CD4-positive, alpha-beta T cell (primary cell): Measurements from ENCODE around the gene BTBD3. TPM values are rescaled to one million over a fixed set of nuclear protein-coding genes. Genes with fewer than 3 reads are reported as not detected.

Source experiments
- ATAC-seq: fragments of 200-7000 bp; cut with Tn5 transposase; one replicate; pipeline ENCODE4 v1.10.0; 2022; ENCODE audit warnings: mild to moderate bottlenecking; ENCODE audit not compliant: poor library complexity
- CTCF ChIA-PET: fragments of 350-600 bp; sonication (Branson Sonifier 250); formaldehyde crosslinking; loops from one replicate; lab custom pipeline; 2021; ENCODE audit warnings: antibody characterized with exemption, inconsistent platforms; lab: Charles Lee
- POLR2A ChIA-PET: fragments of 350-600 bp; sonication (Branson Sonifier 250); formaldehyde crosslinking; loops from one replicate; lab custom pipeline; 2021; ENCODE audit warnings: antibody characterized with exemption, inconsistent platforms; lab: Charles Lee
- DNase-seq, 14 experiments: peaks; one replicate each; pipeline ENCODE4 v3.0.0-alpha.2; 2013 to 2020; ENCODE audit warnings: mixed read lengths in 2 of 14
- H3K27ac ChIP-seq, 2 donors: one replicate each; pipeline versions ENCODE4 v1.5.1 to v1.7.0; 2013; ENCODE audit warnings: low read length in 2 of 2, low read depth in 1 of 2, mild to moderate bottlenecking in 1 of 2
- H3K27me3 ChIP-seq, 2 experiments: 1 replicate in 1 of 2; 2 replicates in 1 of 2; pipeline versions ENCODE4 v1.6.1 to v1.7.0; 2013; ENCODE audit warnings: low read length in 2 of 2, control low read depth in 1 of 2, mild to moderate bottlenecking in 1 of 2, moderate library complexity in 1 of 2; ENCODE audit not compliant: insufficient read depth in 2 of 2, control insufficient read depth in 1 of 2
- H3K36me3 ChIP-seq: one replicate; pipeline ENCODE4 v1.6.1; 2013; ENCODE audit warnings: low read length, control low read depth; ENCODE audit not compliant: insufficient read depth
- H3K4me1 ChIP-seq: one replicate; pipeline ENCODE4 v1.6.1; 2013; ENCODE audit warnings: low read length, control low read depth; ENCODE audit not compliant: insufficient read depth
- H3K4me3 ChIP-seq: one replicate; pipeline ENCODE4 v1.5.1; 2013; ENCODE audit warnings: mild to moderate bottlenecking, low read length, moderate library complexity
- H3K9me3 ChIP-seq, 2 experiments: 1 replicate in 1 of 2; 2 replicates in 1 of 2; pipeline versions ENCODE4 v1.6.1 to v1.7.0; 2013; ENCODE audit warnings: low read length in 2 of 2, mild to moderate bottlenecking in 2 of 2, control low read depth in 1 of 2, moderate library complexity in 1 of 2; ENCODE audit not compliant: control insufficient read depth in 1 of 2, insufficient read depth in 1 of 2
- H3K27ac Mint-ChIP-seq: one replicate; pipeline ENCODE4 v1.8.0; 2020; ENCODE audit warnings: mixed read lengths
- H3K27me3 Mint-ChIP-seq: one replicate; pipeline ENCODE4 v1.8.0; 2021; ENCODE audit warnings: mixed read lengths
- H3K36me3 Mint-ChIP-seq: one replicate; pipeline ENCODE4 v1.8.0; 2021; ENCODE audit warnings: low read depth, mixed read lengths
- H3K4me1 Mint-ChIP-seq: one replicate; pipeline ENCODE4 v1.8.0; 2021; ENCODE audit warnings: low read depth, mixed read lengths
- H3K4me3 Mint-ChIP-seq: one replicate; pipeline ENCODE4 v1.8.0; 2020; ENCODE audit warnings: mild to moderate bottlenecking, mixed read lengths
- H3K9me3 Mint-ChIP-seq: one replicate; pipeline ENCODE4 v1.8.0; 2020; ENCODE audit warnings: mixed read lengths
- intact Hi-C, 2 experiments: fragments of 100-400 bp; cut with DNase I in 1 of 2; cut with micrococcal nuclease in 1 of 2; formaldehyde crosslinking; loops; one replicate each; pipeline versions ENCODE4 v1.15.1 to v1.9.0; 2023 to 2025; cut with DNase I, micrococcal nuclease
- total RNA-seq, 174 experiments: library from RNA in 2 of 174; stranded (reverse) in 2 of 174; gene quantifications; one replicate each; pipeline ENCODE4 v1.2.3 and lab custom pipeline; 2021 to 2026
- TF ChIP-seq, protein P1 (sequence below): fragments of 200-600 bp; IDR thresholded peaks from one replicate; pipeline ENCODE4 v1.8.0; 2022; ENCODE audit warnings: antibody characterized with exemption, mild to moderate bottlenecking

BTBD3 gene
- total RNA-seq, 2 experiments from 2014 or later = 1.0 to 3.9 TPM

DNA sequence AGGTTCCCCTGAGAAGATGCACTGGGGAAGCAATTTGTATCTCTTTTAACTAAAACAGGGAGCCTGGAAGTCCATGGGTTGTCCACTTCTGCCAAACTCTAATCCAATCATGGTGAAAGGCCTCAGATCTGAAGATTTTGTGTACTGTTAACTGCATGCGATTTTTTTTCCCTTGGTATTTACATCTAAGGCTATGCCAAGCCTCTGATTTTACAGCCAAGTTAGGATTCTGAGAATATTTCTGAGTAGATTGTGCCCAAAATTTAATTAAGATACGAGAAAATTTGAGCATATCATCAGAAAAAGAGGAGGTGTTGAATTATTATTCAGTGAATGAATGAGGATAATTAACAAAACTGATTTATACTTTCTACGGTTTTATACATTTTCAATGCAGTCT lies 34.0 kb downstream of the BTBD3 start:
- Mint-ChIP-seq H3K27ac (no peak overlapping the region), H3K4me3 (no peak overlapping the region), H3K4me1 (no peaks in the 10 kb centered on the region), H3K9me3 (peaks cover 2% of the 10 kb centered on the region), H3K36me3 (no peaks in the 10 kb centered on the region), H3K27me3 (no peaks in the 10 kb centered on the region)
- Histone ChIP-seq H3K27me3 (no peaks in the 10 kb centered on the region), H3K36me3 (no peaks in the 10 kb centered on the region), H3K9me3 (peaks cover 9 to 10% of the 10 kb centered on the region in 2 experiments), H3K4me3 (no peak overlapping the region), H3K27ac (no peak overlapping the region), H3K4me1 (no peaks in the 10 kb centered on the region)
- ChIA-PET CTCF (no interaction called here), POLR2A (no interaction called here)
- intact Hi-C loops = no loop called here
- ATAC-seq (no peak), DNase-seq (no peak)
- TF ChIP-seq, protein P1, sequence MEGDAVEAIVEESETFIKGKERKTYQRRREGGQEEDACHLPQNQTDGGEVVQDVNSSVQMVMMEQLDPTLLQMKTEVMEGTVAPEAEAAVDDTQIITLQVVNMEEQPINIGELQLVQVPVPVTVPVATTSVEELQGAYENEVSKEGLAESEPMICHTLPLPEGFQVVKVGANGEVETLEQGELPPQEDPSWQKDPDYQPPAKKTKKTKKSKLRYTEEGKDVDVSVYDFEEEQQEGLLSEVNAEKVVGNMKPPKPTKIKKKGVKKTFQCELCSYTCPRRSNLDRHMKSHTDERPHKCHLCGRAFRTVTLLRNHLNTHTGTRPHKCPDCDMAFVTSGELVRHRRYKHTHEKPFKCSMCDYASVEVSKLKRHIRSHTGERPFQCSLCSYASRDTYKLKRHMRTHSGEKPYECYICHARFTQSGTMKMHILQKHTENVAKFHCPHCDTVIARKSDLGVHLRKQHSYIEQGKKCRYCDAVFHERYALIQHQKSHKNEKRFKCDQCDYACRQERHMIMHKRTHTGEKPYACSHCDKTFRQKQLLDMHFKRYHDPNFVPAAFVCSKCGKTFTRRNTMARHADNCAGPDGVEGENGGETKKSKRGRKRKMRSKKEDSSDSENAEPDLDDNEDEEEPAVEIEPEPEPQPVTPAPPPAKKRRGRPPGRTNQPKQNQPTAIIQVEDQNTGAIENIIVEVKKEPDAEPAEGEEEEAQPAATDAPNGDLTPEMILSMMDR = no peak

DNA sequence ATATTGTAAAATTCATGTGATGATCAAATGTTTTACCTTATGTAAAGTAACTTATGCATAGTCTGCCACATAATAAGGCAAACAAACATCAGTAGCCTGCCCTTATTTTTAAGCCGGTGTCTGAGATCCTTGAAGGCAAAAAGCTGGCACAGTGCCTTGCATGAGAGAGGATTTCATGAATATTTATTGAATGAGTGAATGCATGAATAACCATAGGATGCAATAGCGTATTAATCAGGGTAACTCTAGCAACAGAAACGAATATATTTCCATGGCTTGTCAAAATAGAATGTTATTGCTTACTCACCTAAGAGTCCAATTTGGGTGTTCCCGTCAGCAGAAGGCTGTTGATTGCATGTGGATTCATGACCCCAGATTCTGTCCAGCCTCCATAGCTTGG lies 34.9 kb downstream of the BTBD3 start:
- Histone ChIP-seq H3K9me3 (peaks cover 9 to 11% of the 10 kb centered on the region in 2 experiments), H3K4me3 (no peak overlapping the region), H3K27ac (no peak overlapping the region), H3K27me3 (no peaks in the 10 kb centered on the region), H3K4me1 (no peaks in the 10 kb centered on the region), H3K36me3 (no peaks in the 10 kb centered on the region)
- Mint-ChIP-seq H3K27me3 (no peaks in the 10 kb centered on the region), H3K4me1 (no peaks in the 10 kb centered on the region), H3K9me3 (peaks cover 2% of the 10 kb centered on the region), H3K4me3 (no peak overlapping the region), H3K36me3 (no peaks in the 10 kb centered on the region), H3K27ac (no peak overlapping the region)
- POLR2A ChIA-PET = no interaction called here
- CTCF ChIA-PET = no interaction called here
- intact Hi-C loops = no loop called here
- ATAC-seq = no peak
- TF ChIP-seq, protein P1 = no peak
- no peak for DNase-seq

DNA sequence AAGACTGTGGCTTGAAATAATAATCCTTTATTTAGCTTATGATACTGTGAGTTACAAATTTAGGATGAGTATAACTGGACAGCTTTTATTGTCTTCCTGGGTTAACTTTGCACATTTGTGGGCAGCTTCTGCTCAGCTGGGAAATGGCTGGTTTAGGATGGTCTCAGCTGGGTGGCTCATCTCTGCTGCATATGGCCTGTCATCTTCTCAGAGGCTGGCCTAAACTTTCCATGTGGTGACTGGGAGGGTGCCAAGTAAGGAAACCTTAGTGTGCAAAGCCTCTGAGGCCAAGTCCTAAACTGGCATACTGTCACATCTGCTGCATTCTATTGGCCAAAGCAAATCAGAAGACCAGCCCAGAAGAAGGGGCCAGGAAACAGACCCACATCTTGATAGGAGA lies 40.2 kb downstream of the BTBD3 start:
- ChIA-PET CTCF (no interaction called here), POLR2A (interaction anchor here (1.1 kb wide), 1 partner anchor 21 kb away, joined by 3 read pairs; no protein-coding TSS in a partner anchor)
- TF ChIP-seq, protein P1 = no peak
- ATAC-seq (no peak), DNase-seq (no peak)
- H3K36me3 ChIP-seq = no peaks in the 10 kb centered on the region
- no peak overlapping the region for H3K4me3 Mint-ChIP-seq
- peaks cover 0 to 17% of the 10 kb centered on the region in 2 experiments for H3K9me3 ChIP-seq
- H3K27ac ChIP-seq = no peak overlapping the region
- intact Hi-C loops = no loop called here
- H3K36me3 Mint-ChIP-seq = no peaks in the 10 kb centered on the region
- H3K4me1 Mint-ChIP-seq = peaks cover 4% of the 10 kb centered on the region
- H3K27ac Mint-ChIP-seq = no peak overlapping the region
- H3K9me3 Mint-ChIP-seq = peaks cover 2% of the 10 kb centered on the region
- no peaks in the 10 kb centered on the region for H3K27me3 Mint-ChIP-seq
- H3K4me1 ChIP-seq = no peaks in the 10 kb centered on the region
- no peak overlapping the region for H3K4me3 ChIP-seq
- no peaks in the 10 kb centered on the region for H3K27me3 ChIP-seq
